Coronary artery (tissue), 2 donors: Measurements from ENCODE around the gene RRM1.
"Not testable (repeated sequence)": the region's sequence is repeated elsewhere in the genome, so short reads cannot be mapped to it uniquely, and the experiment has no call there.

ENCODE experiments used
- DNase-seq: peaks from one replicate; pipeline ENCODE4 v3.0.0-alpha.2; 2017; ENCODE audit warnings: low spot score
- H3K27ac ChIP-seq, 2 donors: fragments of 200-600 bp; sonication (generic); one replicate each; pipeline ENCODE4 v1.5.1; 2016 to 2019
- H3K4me3 ChIP-seq: fragments of 200-600 bp; sonication (generic); 2 replicates; pipeline ENCODE4 v1.5.1; 2016; ENCODE audit warnings: mild to moderate bottlenecking, moderate library complexity
- TF ChIP-seq, protein P1 (sequence below): fragments of 200-600 bp; sonication (generic); IDR thresholded peaks from one replicate; pipeline ENCODE4 v1.5.1; 2019; ENCODE audit warnings: antibody characterized with exemption

RRM1 gene

DNA sequence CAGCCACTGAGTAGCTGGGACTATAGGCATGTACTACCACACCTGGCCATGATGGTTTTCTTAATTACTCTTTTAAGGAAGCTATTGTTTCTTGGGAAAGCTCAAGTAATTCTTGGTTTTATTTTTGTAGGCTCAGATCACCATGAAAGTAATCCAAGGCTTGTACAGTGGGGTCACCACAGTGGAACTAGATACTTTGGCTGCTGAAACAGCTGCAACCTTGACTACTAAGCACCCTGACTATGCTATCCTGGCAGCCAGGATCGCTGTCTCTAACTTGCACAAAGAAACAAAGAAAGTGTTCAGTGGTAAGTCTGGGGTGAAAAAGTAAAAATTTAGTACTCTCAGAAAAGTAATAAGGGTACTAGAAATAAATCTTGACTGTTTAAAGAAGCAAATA lies 11.3 kb downstream of the RRM1 start:
- Histone ChIP-seq H3K27ac (no peak overlapping the region), H3K4me3 (no peak overlapping the region)
- TF ChIP-seq, protein P1, sequence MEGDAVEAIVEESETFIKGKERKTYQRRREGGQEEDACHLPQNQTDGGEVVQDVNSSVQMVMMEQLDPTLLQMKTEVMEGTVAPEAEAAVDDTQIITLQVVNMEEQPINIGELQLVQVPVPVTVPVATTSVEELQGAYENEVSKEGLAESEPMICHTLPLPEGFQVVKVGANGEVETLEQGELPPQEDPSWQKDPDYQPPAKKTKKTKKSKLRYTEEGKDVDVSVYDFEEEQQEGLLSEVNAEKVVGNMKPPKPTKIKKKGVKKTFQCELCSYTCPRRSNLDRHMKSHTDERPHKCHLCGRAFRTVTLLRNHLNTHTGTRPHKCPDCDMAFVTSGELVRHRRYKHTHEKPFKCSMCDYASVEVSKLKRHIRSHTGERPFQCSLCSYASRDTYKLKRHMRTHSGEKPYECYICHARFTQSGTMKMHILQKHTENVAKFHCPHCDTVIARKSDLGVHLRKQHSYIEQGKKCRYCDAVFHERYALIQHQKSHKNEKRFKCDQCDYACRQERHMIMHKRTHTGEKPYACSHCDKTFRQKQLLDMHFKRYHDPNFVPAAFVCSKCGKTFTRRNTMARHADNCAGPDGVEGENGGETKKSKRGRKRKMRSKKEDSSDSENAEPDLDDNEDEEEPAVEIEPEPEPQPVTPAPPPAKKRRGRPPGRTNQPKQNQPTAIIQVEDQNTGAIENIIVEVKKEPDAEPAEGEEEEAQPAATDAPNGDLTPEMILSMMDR, result no peak
- no peak for DNase-seq

DNA sequence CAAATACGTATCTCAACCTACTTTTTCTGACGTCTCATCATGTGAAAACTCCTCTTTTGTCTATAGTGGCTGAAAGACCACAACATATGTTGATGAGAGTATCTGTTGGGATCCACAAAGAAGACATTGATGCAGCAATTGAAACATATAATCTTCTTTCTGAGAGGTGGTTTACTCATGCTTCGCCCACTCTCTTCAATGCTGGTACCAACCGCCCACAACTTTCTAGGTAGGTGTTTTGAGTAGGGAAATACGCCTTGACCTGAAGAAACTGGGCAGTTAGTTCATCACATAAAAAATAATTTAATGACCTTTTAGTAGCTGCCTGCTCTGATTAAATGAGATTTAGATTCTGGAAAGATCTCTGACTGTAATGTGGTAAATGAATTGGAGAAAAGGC lies 17.2 kb downstream of the RRM1 start:
- TF ChIP-seq, protein P1, result no peak
- DNase-seq, result no peak
- Histone ChIP-seq H3K27ac (no peak overlapping the region), H3K4me3 (no peak overlapping the region)

GRCh38 chr11:4115128-4115527 lies 20.5 kb downstream of the RRM1 start:
- TF ChIP-seq, protein P1, result no peak
- no peak for DNase-seq
- no peak overlapping the region for H3K4me3 ChIP-seq
- H3K27ac ChIP-seq, result no peak overlapping the region

DNA sequence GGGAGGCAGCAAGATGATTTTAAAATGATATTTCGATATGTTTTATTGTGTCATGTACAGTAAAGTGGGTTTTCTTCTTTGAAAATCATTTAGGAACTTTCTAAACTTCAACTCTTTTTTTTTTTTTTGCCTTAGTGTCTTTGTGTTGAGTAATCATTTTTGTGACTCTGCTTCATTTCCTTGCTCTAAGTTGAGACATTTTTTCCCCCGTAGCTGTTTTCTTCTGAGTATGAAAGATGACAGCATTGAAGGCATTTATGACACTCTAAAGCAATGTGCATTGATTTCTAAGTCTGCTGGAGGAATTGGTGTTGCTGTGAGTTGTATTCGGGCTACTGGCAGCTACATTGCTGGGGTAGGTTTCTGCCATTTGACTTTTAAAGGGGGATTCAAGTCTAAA lies 23.5 kb downstream of the RRM1 start:
- Histone ChIP-seq H3K27ac (no peak overlapping the region), H3K4me3 (no peak overlapping the region)
- no peak for DNase-seq
- TF ChIP-seq, protein P1, result no peak

GRCh38 chr11:4123218-4123617 lies 28.6 kb downstream of the RRM1 start:
- no peak for DNase-seq
- TF ChIP-seq, protein P1, result no peak
- Histone ChIP-seq H3K4me3 (no peak overlapping the region), H3K27ac (no peak overlapping the region)

GRCh38 chr11:4125141-4125540 lies 30.5 kb downstream of the RRM1 start:
- DNase-seq, result no peak
- TF ChIP-seq, protein P1, result no peak
- no peak overlapping the region for H3K27ac ChIP-seq
- no peak overlapping the region for H3K4me3 ChIP-seq

- Histone ChIP-seq H3K27ac (no peak overlapping the region), H3K4me3 (no peak overlapping the region)
- DNase-seq, result no peak
- TF ChIP-seq, protein P1, result no peak
These were observed 32.8 kb downstream of the RRM1 start for GRCh38 chr11:4127357-4127756.

GRCh38 chr11:4130219-4130618 lies 35.6 kb downstream of the RRM1 start:
- not testable (repeated sequence) for H3K4me3 ChIP-seq, H3K27ac ChIP-seq, DNase-seq
